Pulmonary artery endothelial cell (primary cell): ENCODE data around the gene FAU. TPM values are rescaled to one million over a fixed set of nuclear protein-coding genes. Genes with fewer than 3 reads are reported as not detected.
"Not testable (repeated sequence)": the region's sequence is repeated elsewhere in the genome, so short reads cannot be mapped to it uniquely, and the experiment has no call there.

Source experiments
- DNase-seq: peaks from one replicate; pipeline ENCODE4 v3.0.0-alpha.2; 2011; ENCODE audit warnings: low read depth, low spot score
- total RNA-seq: library from RNA; depleted of rRNA; stranded (reverse); fragments of >200 nt; gene quantifications from 2 replicates; pipeline ENCODE4 v1.2.3, GENCODE V29; 2014

Gene FAU
- total RNA-seq, result 222 and 473 TPM in 2 replicates

GRCh38 chr11:65121865-65122696, at the start of gene FAU, which contains the start of gene MRPL49:
TSS of gene FAU (minus strand) at chr11:65122134. CDS start at chr11:65121813, 321 bp downstream.
TSS of gene MRPL49 (plus strand) at chr11:65122321. CDS start at chr11:65122347, 26 bp downstream.
- DNase-seq, result peak; percentile 93

GRCh38 chr11:65170058-65170534, 48.2 kb upstream of the FAU start, which contains the start of gene SPDYC:
TSS of gene SPDYC (plus strand) at chr11:65170233. CDS start at chr11:65171358, 1,125 bp downstream.
- no peak for DNase-seq

GRCh38 chr11:65169164-65169641, 47.3 kb upstream of the FAU start:
- peak; percentile 73 for DNase-seq

GRCh38 chr11:65167656-65168055, 45.7 kb upstream of the FAU start:
- DNase-seq, result no peak

- DNase-seq, result no peak
Measured at GRCh38 chr11:65166893-65167292, 45.0 kb upstream of the FAU start.

GRCh38 chr11:65165410-65166317, 43.7 kb upstream of the FAU start:
- DNase-seq, result no peak

- no peak for DNase-seq
Measured at GRCh38 chr11:65163684-65164083, 41.8 kb upstream of the FAU start.

- DNase-seq, result no peak
Measured at GRCh38 chr11:65160643-65161042, 38.7 kb upstream of the FAU start.

GRCh38 chr11:65159012-65159411, 37.1 kb upstream of the FAU start:
- DNase-seq, result no peak

GRCh38 chr11:65157336-65157735, 35.4 kb upstream of the FAU start:
- no peak for DNase-seq

- DNase-seq, result no peak
Measured at GRCh38 chr11:65156926-65157325, 35.0 kb upstream of the FAU start.

GRCh38 chr11:65156256-65156655, 34.3 kb upstream of the FAU start:
- no peak for DNase-seq

- no peak for DNase-seq
Measured at GRCh38 chr11:65152122-65152521, 30.2 kb upstream of the FAU start.

GRCh38 chr11:65151331-65151899, 29.5 kb upstream of the FAU start:
- DNase-seq, result no peak

- DNase-seq, result no peak
Measured at GRCh38 chr11:65150509-65151299, 28.8 kb upstream of the FAU start.

- DNase-seq, result not testable (repeated sequence)
Measured at GRCh38 chr11:65150131-65150508, 28.2 kb upstream of the FAU start.

GRCh38 chr11:65148657-65149056, 26.7 kb upstream of the FAU start:
- no peak for DNase-seq

- no peak for DNase-seq
Measured at GRCh38 chr11:65147352-65148075, 25.6 kb upstream of the FAU start.

- DNase-seq, result no peak
Measured at GRCh38 chr11:65141896-65142494, 20.1 kb upstream of the FAU start.
